CD4-positive, alpha-beta T cell treated with Interferon alpha-2 for 1 hour (primary cell): ENCODE results near the gene PTGES3.
"Not testable (repeated sequence)": the region's sequence is repeated elsewhere in the genome, so short reads cannot be mapped to it uniquely, and the experiment has no call there.

Experiments
- DNase-seq, 2 donors: peaks; one replicate each; pipeline ENCODE4 v3.0.0-alpha.2; 2020 to 2022

The PTGES3 gene

GRCh38 chr12:56688129-56688845, at the start of gene PTGES3:
PTGES3 (minus strand) TSS chr12:56688284; CDS start chr12:56687999, 285 bp downstream.
- DNase-seq, result peak; percentile 98

GRCh38 chr12:56728139-56728861, 40.2 kb upstream of the PTGES3 start:
- DNase-seq, result no peak

- not testable (repeated sequence) for DNase-seq
Measured at GRCh38 chr12:56726196-56726675, 38.2 kb upstream of the PTGES3 start.

GRCh38 chr12:56725723-56726102, 37.6 kb upstream of the PTGES3 start:
- DNase-seq, result no peak

- DNase-seq, result peak; percentile 98
Measured at GRCh38 chr12:56724972-56725722, 37.1 kb upstream of the PTGES3 start, which contains the start of gene NACA. NACA (minus strand) TSS chr12:56725299; CDS start chr12:56724521, 778 bp downstream.

GRCh38 chr12:56724701-56724971, 36.6 kb upstream of the PTGES3 start:
- DNase-seq, result no peak

- DNase-seq, result no peak
Measured at GRCh38 chr12:56723889-56724700, 36.0 kb upstream of the PTGES3 start.

GRCh38 chr12:56723352-56723751, 35.3 kb upstream of the PTGES3 start:
- DNase-seq, result no peak

- no peak for DNase-seq
Measured at GRCh38 chr12:56722832-56723231, 34.7 kb upstream of the PTGES3 start.

GRCh38 chr12:56721721-56722120, 33.6 kb upstream of the PTGES3 start:
- no peak for DNase-seq

- DNase-seq, result no peak
Measured at GRCh38 chr12:56721216-56721615, 33.1 kb upstream of the PTGES3 start.

- no peak for DNase-seq
Measured at GRCh38 chr12:56720731-56721151, 32.7 kb upstream of the PTGES3 start.

- no peak for DNase-seq
Measured at GRCh38 chr12:56719056-56719455, 31.0 kb upstream of the PTGES3 start.

GRCh38 chr12:56718636-56719035, 30.6 kb upstream of the PTGES3 start:
- DNase-seq, result no peak

- DNase-seq, result no peak
Measured at GRCh38 chr12:56718149-56718548, 30.1 kb upstream of the PTGES3 start.

- no peak for DNase-seq
Measured at GRCh38 chr12:56716933-56717880, 29.1 kb upstream of the PTGES3 start.

GRCh38 chr12:56716458-56716857, 28.4 kb upstream of the PTGES3 start:
- DNase-seq, result no peak

- no peak for DNase-seq
Measured at GRCh38 chr12:56715798-56716197, 27.7 kb upstream of the PTGES3 start.

- no peak for DNase-seq
Measured at GRCh38 chr12:56714431-56714929, 26.4 kb upstream of the PTGES3 start.

- no peak for DNase-seq
Measured at GRCh38 chr12:56713345-56713744, 25.3 kb upstream of the PTGES3 start.

GRCh38 chr12:56709759-56710376, 21.8 kb upstream of the PTGES3 start:
- DNase-seq, result no peak
